Mononuclear cell (primary cell): ENCODE data around the gene ATP8B4. TPM values are rescaled to one million over a fixed set of nuclear protein-coding genes. Genes with fewer than 3 reads are reported as not detected.
"Not testable (repeated sequence)": the region's sequence is repeated elsewhere in the genome, so short reads cannot be mapped to it uniquely, and the experiment has no call there.

Experiments
- H3K27me3 ChIP-seq: 2 replicates; pipeline ENCODE4 v1.6.0; 2011; ENCODE audit warnings: low read length, control low read depth; ENCODE audit not compliant: insufficient read depth
- H3K4me1 ChIP-seq: 2 replicates; pipeline ENCODE4 v1.5.1; 2011; ENCODE audit warnings: mild to moderate bottlenecking, low read length, control low read depth; ENCODE audit not compliant: insufficient read depth
- H3K4me3 ChIP-seq: 2 replicates; pipeline ENCODE4 v1.5.1; 2011; ENCODE audit warnings: mild to moderate bottlenecking, low read length, moderate library complexity
- H3K9me3 ChIP-seq: 2 replicates; pipeline ENCODE4 v1.5.1; 2011; ENCODE audit warnings: low read depth, mild to moderate bottlenecking, control low read depth, low read length
- total RNA-seq: library from RNA; depleted of rRNA; stranded (reverse); fragments of >200 nt; gene quantifications from one replicate; pipeline ENCODE4 v1.2.3, GENCODE V29; 2012

Gene ATP8B4
- total RNA-seq, 1 donor: 8.2 TPM

GRCh38 chr15:50106457-50106856 lies 12.6 kb downstream of the ATP8B4 start:
- no peaks in the 10 kb centered on the region for H3K27me3 ChIP-seq
- H3K4me1 ChIP-seq: peaks cover 44% of the 10 kb centered on the region

DNA sequence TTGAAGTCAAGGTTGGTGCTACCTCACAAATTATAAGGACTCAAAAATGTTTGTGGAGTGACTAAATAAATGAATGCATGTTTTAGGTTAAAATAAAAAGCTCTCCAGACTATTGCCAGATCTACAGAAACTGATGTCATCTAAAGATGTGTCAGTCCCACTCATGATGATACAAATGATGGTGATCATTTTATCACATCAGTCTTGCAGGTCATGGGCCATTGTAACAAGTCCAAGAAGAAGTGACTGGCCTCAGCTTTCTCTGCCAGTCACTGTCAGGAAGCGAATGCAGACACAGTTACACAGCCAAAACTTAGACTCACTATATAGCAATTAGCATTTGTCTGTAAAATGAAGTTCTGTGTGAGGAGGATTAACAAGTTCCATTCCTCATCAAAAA lies 18.5 kb downstream of the ATP8B4 start:
- H3K4me1 ChIP-seq: peaks cover 22% of the 10 kb centered on the region
- H3K9me3 ChIP-seq: no peaks in the 10 kb centered on the region
- H3K4me3 ChIP-seq: no peak overlapping the region
- no peaks in the 10 kb centered on the region for H3K27me3 ChIP-seq

More at GRCh38 chr15:50106457-50106856, 12.6 kb downstream of the ATP8B4 start:
- no peaks in the 10 kb centered on the region for H3K9me3 ChIP-seq
- no peak overlapping the region for H3K4me3 ChIP-seq

GRCh38 chr15:50098545-50098944 lies 20.5 kb downstream of the ATP8B4 start:
- no peaks in the 10 kb centered on the region for H3K9me3 ChIP-seq
- H3K4me3 ChIP-seq: no peak overlapping the region
- peaks cover 30% of the 10 kb centered on the region for H3K4me1 ChIP-seq
- no peaks in the 10 kb centered on the region for H3K27me3 ChIP-seq

GRCh38 chr15:50095938-50096821 lies 22.9 kb downstream of the ATP8B4 start:
- no peaks in the 10 kb centered on the region for H3K27me3 ChIP-seq
- H3K4me3 ChIP-seq: no peak overlapping the region
- no peaks in the 10 kb centered on the region for H3K9me3 ChIP-seq
- H3K4me1 ChIP-seq: peaks cover 30% of the 10 kb centered on the region

DNA sequence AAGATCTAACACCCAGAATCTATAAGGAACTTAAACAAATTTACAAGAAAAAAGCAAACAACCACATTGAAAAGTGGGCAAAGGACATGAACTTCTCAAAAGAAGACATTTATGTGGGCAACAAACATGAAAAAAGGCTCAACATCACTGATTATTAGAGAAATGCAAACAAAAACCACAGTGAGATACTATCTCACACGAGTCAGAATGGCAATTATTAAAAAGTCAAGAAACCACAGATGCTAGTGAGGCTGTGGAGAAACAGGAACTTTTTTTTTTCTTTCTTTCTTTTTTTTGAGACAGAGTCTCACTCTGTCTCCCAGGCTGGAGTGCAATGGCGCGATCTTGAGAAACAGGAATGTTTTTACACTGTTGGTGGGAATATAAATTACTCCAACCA lies 29.6 kb downstream of the ATP8B4 start:
- Histone ChIP-seq H3K4me1 (peaks cover 13% of the 10 kb centered on the region), H3K4me3 (peak overlapping the region; percentile 8)
- not testable (repeated sequence) for H3K27me3 ChIP-seq, H3K9me3 ChIP-seq

DNA sequence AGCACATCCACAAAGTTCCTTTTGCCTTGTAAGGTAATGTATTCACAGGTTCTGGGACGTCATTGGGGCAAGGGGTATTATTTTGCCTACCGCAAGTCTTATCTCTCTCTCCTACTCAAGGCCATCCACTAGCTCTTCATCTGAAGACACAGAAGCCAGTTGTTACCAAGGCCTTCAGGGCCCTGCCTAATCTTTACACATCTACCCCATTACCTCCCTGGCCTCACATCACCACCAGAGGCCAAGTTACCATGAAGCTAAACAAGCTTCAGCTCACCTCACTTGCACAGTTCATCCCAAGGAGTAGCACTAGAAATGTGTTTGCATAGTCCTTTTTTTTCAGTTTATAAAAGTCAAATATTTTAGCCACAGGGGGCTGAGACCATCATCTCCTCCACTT lies 34.1 kb downstream of the ATP8B4 start:
- H3K4me3 ChIP-seq: no peak overlapping the region
- no peaks in the 10 kb centered on the region for H3K9me3 ChIP-seq
- peaks cover 10% of the 10 kb centered on the region for H3K4me1 ChIP-seq
- H3K27me3 ChIP-seq: no peaks in the 10 kb centered on the region

- Histone ChIP-seq H3K4me1 (peaks cover 1% of the 10 kb centered on the region), H3K27me3 (no peaks in the 10 kb centered on the region)
Observed at GRCh38 chr15:50083424-50084025, 35.5 kb downstream of the ATP8B4 start.

GRCh38 chr15:50082066-50082465 lies 37.0 kb downstream of the ATP8B4 start:
- H3K4me1 ChIP-seq: no peaks in the 10 kb centered on the region
- H3K27me3 ChIP-seq: no peaks in the 10 kb centered on the region
- no peak overlapping the region for H3K4me3 ChIP-seq
- no peaks in the 10 kb centered on the region for H3K9me3 ChIP-seq

More at GRCh38 chr15:50083424-50084025, 35.5 kb downstream of the ATP8B4 start:
- H3K9me3 ChIP-seq: no peaks in the 10 kb centered on the region
- no peak overlapping the region for H3K4me3 ChIP-seq

- H3K27me3 ChIP-seq: no peaks in the 10 kb centered on the region
- no peak overlapping the region for H3K4me3 ChIP-seq
Observed at GRCh38 chr15:50077651-50078050, 41.4 kb downstream of the ATP8B4 start.

GRCh38 chr15:50077176-50077575 lies 41.9 kb downstream of the ATP8B4 start:
- Histone ChIP-seq H3K4me1 (no peaks in the 10 kb centered on the region), H3K27me3 (no peaks in the 10 kb centered on the region), H3K4me3 (no peak overlapping the region), H3K9me3 (no peaks in the 10 kb centered on the region)

More at GRCh38 chr15:50077651-50078050, 41.4 kb downstream of the ATP8B4 start:
- Histone ChIP-seq H3K9me3 (no peaks in the 10 kb centered on the region), H3K4me1 (no peaks in the 10 kb centered on the region)

- Histone ChIP-seq H3K4me3 (no peak overlapping the region), H3K9me3 (no peaks in the 10 kb centered on the region), H3K27me3 (no peaks in the 10 kb centered on the region), H3K4me1 (no peaks in the 10 kb centered on the region)
Observed at GRCh38 chr15:50075319-50075718, 43.7 kb downstream of the ATP8B4 start.

DNA sequence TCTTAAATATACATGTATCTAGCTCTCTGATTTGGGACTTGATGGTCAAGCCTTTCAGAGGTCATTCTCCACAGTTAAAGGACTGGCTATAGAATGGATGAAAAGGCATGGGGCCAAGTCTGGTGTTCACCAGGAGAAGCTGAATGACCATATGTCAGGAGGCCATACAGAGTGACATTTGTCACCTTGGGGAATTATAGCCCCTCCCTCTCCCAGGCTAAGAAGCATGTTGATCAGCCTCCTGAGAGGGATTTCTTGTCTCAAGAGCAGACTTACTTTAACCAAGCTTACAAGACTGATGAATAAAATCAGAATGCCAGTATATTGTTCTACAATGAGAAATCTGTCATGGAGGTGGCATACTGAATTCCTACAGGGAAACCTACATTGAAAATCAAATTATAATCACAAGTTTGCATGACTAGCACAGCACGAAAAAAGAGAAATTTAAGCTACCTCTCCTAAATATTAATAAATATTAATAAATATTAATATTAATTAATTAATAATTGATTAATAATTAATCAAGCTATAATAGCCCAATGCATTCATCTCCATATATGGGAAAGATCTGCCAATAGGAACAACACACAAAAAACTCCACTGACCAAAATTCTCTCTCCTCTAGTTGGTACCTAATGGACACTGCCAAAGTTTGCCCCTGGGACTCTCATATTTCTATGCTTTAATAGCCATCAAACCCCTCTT lies 47.3 kb downstream of the ATP8B4 start:
- peaks cover 13% of the 10 kb centered on the region for H3K4me1 ChIP-seq
- no peaks in the 10 kb centered on the region for H3K27me3 ChIP-seq
- no peaks in the 10 kb centered on the region for H3K9me3 ChIP-seq
- H3K4me3 ChIP-seq: no peak overlapping the region

- peaks cover 32% of the 10 kb centered on the region for H3K4me1 ChIP-seq
- no peaks in the 10 kb centered on the region for H3K9me3 ChIP-seq
- H3K27me3 ChIP-seq: no peaks in the 10 kb centered on the region
- H3K4me3 ChIP-seq: no peak overlapping the region
Observed at GRCh38 chr15:50068016-50068415, 51.0 kb downstream of the ATP8B4 start.

DNA sequence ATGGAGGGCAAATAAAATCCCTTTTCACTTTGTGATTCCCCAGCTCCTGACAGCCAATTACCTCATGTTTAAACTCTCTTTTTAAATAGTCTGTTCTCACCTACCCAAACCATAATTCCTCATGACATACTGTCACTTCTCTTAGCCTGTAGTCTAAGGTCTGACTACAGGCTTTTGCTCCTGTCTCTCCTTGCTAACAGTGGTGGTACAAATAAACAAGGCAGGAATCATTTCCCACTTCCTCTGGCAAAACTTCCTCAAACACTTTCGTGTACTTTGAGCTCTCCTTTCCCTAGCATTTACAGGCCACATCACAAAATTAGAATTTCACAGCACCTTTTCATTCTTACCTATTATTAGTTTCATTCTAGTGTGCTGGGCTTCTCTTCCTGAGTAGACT lies 51.8 kb downstream of the ATP8B4 start:
- H3K27me3 ChIP-seq: no peaks in the 10 kb centered on the region
- peaks cover 32% of the 10 kb centered on the region for H3K4me1 ChIP-seq
- H3K9me3 ChIP-seq: no peaks in the 10 kb centered on the region
- H3K4me3 ChIP-seq: no peak overlapping the region

- no peaks in the 10 kb centered on the region for H3K27me3 ChIP-seq
- no peak overlapping the region for H3K4me3 ChIP-seq
- no peaks in the 10 kb centered on the region for H3K9me3 ChIP-seq
- H3K4me1 ChIP-seq: peaks cover 32% of the 10 kb centered on the region
Observed at GRCh38 chr15:50066666-50067065, 52.4 kb downstream of the ATP8B4 start.
